PC-9 (cell line): ENCODE measurements around the gene SLC6A18. TPM values are rescaled to one million over a fixed set of nuclear protein-coding genes. Genes with fewer than 3 reads are reported as not detected.

ENCODE experiments used
- BruUV-seq: library from RNA; stranded (reverse); fragments of 400-500 nt; replicated peaks from 2 replicates; lab custom pipeline; 2021; lab: Mats Ljungman, UMichigan
- CTCF ChIA-PET: fragments of 300-600 bp; sonication (Branson Sonifier 250); formaldehyde crosslinking; loops from one replicate; lab custom pipeline; 2022; ENCODE audit warnings: antibody characterized with exemption; lab: Charles Lee
- POLR2A ChIA-PET: fragments of 300-600 bp; sonication (Branson Sonifier 250); formaldehyde crosslinking; loops from one replicate; lab custom pipeline; 2022; ENCODE audit warnings: antibody characterized with exemption; ENCODE audit not compliant: unreplicated experiment; lab: Charles Lee
- DNase-seq, 2 experiments: peaks; one replicate each; pipeline versions ENCODE4 v3.0.0 to v3.0.0-alpha.2; 2015 to 2022; ENCODE audit warnings: mixed read lengths in 1 of 2
- H2AFZ ChIP-seq: fragments of 200-600 bp; sonication (generic); 2 replicates; pipeline ENCODE4 v1.8.1; 2017; ENCODE audit warnings: antibody characterized with exemption
- H3F3A ChIP-seq: fragments of 200-600 bp; sonication (generic); 2 replicates; pipeline ENCODE4 v1.8.1; 2017; ENCODE audit warnings: antibody characterized with exemption, mild to moderate bottlenecking, low read depth; ENCODE audit not compliant: insufficient read depth
- H3K27ac ChIP-seq: fragments of 200-600 bp; sonication (generic); 2 replicates; pipeline ENCODE4 v1.6.1; 2016; ENCODE audit warnings: mixed run types
- H3K27me3 ChIP-seq: fragments of 200-600 bp; sonication (generic); 2 replicates; pipeline ENCODE4 v1.6.1; 2016; ENCODE audit warnings: low read depth, mixed run types; ENCODE audit not compliant: insufficient read depth
- H3K36me3 ChIP-seq: fragments of 200-600 bp; sonication (generic); 2 replicates; pipeline ENCODE4 v1.6.1; 2016; ENCODE audit warnings: low read depth, mixed run types
- H3K4me1 ChIP-seq: fragments of 200-600 bp; sonication (generic); replicated peaks from 2 replicates; pipeline ENCODE4 v1.6.1; 2016; ENCODE audit warnings: mixed run types; ENCODE audit not compliant: insufficient read depth
- H3K4me2 ChIP-seq: fragments of 200-600 bp; sonication (generic); 2 replicates; pipeline ENCODE4 v1.6.1; 2017; ENCODE audit warnings: mixed run types
- H3K4me3 ChIP-seq: fragments of 200-600 bp; sonication (generic); 2 replicates; pipeline ENCODE4 v1.6.1; 2016; ENCODE audit warnings: mixed run types
- H3K79me2 ChIP-seq: fragments of 200-600 bp; sonication (generic); 2 replicates; pipeline ENCODE4 v1.6.1; 2017; ENCODE audit warnings: low read depth, mixed run types
- H3K9me2 ChIP-seq: fragments of 200-600 bp; sonication (generic); 2 replicates; pipeline ENCODE4 v1.8.1; 2017; ENCODE audit warnings: mild to moderate bottlenecking; ENCODE audit not compliant: insufficient read depth
- H3K9me3 ChIP-seq: fragments of 200-600 bp; sonication (generic); 2 replicates; pipeline ENCODE4 v1.8.1; 2016; ENCODE audit warnings: low read depth; ENCODE audit not compliant: insufficient read depth
- H4K20me1 ChIP-seq: fragments of 200-600 bp; sonication (generic); 2 replicates; pipeline ENCODE4 v1.8.1; 2017; ENCODE audit not compliant: insufficient read depth
- CTCF ChIP-seq: fragments of 200-600 bp; sonication (generic); conservative IDR thresholded peaks from 2 replicates; pipeline ENCODE4 v1.6.1; 2017; ENCODE audit warnings: mixed run types, antibody characterized with exemption, mild to moderate bottlenecking, moderate library complexity
- EZH2 ChIP-seq: fragments of 200-600 bp; sonication (generic); IDR thresholded peaks from 2 replicates; pipeline ENCODE4 v1.8.0; 2017; ENCODE audit warnings: antibody characterized with exemption, low read depth
- intact Hi-C: fragments of 100-400 bp; cut with micrococcal nuclease; formaldehyde crosslinking; loops from one replicate; pipeline ENCODE4 v1.10.0; 2022; ENCODE audit not compliant: unreplicated experiment
- total RNA-seq: library from RNA; stranded (reverse); gene quantifications from 2 replicates; pipeline ENCODE4 v1.2.3, GENCODE V29; 2021

Gene SLC6A18
- total RNA-seq, 1 experiment from 2014 or later: not detected

GRCh38 chr5:1192971-1193590, 32.1 kb upstream of the SLC6A18 start:
- no peaks in the 10 kb centered on the region for H3F3A ChIP-seq
- intact Hi-C loops: no loop called here
- CTCF ChIA-PET: no interaction called here
- POLR2A ChIA-PET: no interaction called here
- TF ChIP-seq CTCF: no peak
- TF ChIP-seq EZH2: no peak
- H4K20me1 ChIP-seq: no peaks in the 10 kb centered on the region
- no peak overlapping the region for H3K27ac ChIP-seq
- DNase-seq: no peak
- no peaks in the 10 kb centered on the region for H3K36me3 ChIP-seq
- no peaks in the 10 kb centered on the region for H3K79me2 ChIP-seq
- no peak overlapping the region for H3K4me2 ChIP-seq
- no peak overlapping the region for H3K4me3 ChIP-seq
- BruUV-seq: no TSS peak
- no peaks in the 10 kb centered on the region for H3K9me2 ChIP-seq
- no peak overlapping the region for H2AFZ ChIP-seq
- H3K9me3 ChIP-seq: no peaks in the 10 kb centered on the region
- no peaks in the 10 kb centered on the region for H3K4me1 ChIP-seq
- H3K27me3 ChIP-seq: peaks cover 79% of the 10 kb centered on the region

GRCh38 chr5:1193591-1193985, 31.6 kb upstream of the SLC6A18 start:
- intact Hi-C loops: no loop called here
- H3K79me2 ChIP-seq: no peaks in the 10 kb centered on the region
- no peaks in the 10 kb centered on the region for H3K36me3 ChIP-seq
- H3K9me2 ChIP-seq: no peaks in the 10 kb centered on the region
- H3K4me2 ChIP-seq: no peak overlapping the region
- no peak overlapping the region for H3K4me3 ChIP-seq
- no peak overlapping the region for H3K27ac ChIP-seq
- no peak for TF ChIP-seq EZH2
- DNase-seq: no peak
- no peaks in the 10 kb centered on the region for H3K4me1 ChIP-seq
- ChIA-PET CTCF (no interaction called here), POLR2A (no interaction called here)
- no peaks in the 10 kb centered on the region for H4K20me1 ChIP-seq
- H3K9me3 ChIP-seq: no peaks in the 10 kb centered on the region
- H2AFZ ChIP-seq: no peak overlapping the region
- H3K27me3 ChIP-seq: peaks cover 79% of the 10 kb centered on the region
- no TSS peak for BruUV-seq
- no peaks in the 10 kb centered on the region for H3F3A ChIP-seq

- Histone ChIP-seq H3K4me1 (no peaks in the 10 kb centered on the region), H3K27me3 (peaks cover 79% of the 10 kb centered on the region), H3K9me2 (no peaks in the 10 kb centered on the region), H3K4me3 (no peak overlapping the region), H2AFZ (no peak overlapping the region), H3F3A (peaks cover 4% of the 10 kb centered on the region; the same call in 1 of the 2 replicates), H4K20me1 (no peaks in the 10 kb centered on the region), H3K9me3 (no peaks in the 10 kb centered on the region), H3K4me2 (no peak overlapping the region), H3K79me2 (no peaks in the 10 kb centered on the region), H3K27ac (no peak overlapping the region), H3K36me3 (no peaks in the 10 kb centered on the region)
- no peak for DNase-seq
- POLR2A ChIA-PET: no interaction called here
- intact Hi-C loops: no loop called here
- TF ChIP-seq EZH2 (no peak), CTCF (no peak)
- no TSS peak for BruUV-seq
- CTCF ChIA-PET: no interaction called here
These were observed 30.8 kb upstream of the SLC6A18 start for GRCh38 chr5:1194378-1194777.

- Histone ChIP-seq H3K79me2 (no peaks in the 10 kb centered on the region), H3K27me3 (peaks cover 79% of the 10 kb centered on the region), H3K36me3 (no peaks in the 10 kb centered on the region), H3K9me3 (no peaks in the 10 kb centered on the region), H3K27ac (no peak overlapping the region), H3K9me2 (no peaks in the 10 kb centered on the region), H2AFZ (no peak overlapping the region), H3K4me1 (no peaks in the 10 kb centered on the region), H4K20me1 (no peaks in the 10 kb centered on the region), H3K4me2 (no peak overlapping the region), H3K4me3 (no peak overlapping the region), H3F3A (peaks cover 4% of the 10 kb centered on the region; the same call in 1 of the 2 replicates)
- DNase-seq: no peak
- intact Hi-C loops: no loop called here
- TF ChIP-seq EZH2 (no peak), CTCF (no peak)
- POLR2A ChIA-PET: no interaction called here
- BruUV-seq: no TSS peak
- CTCF ChIA-PET: no interaction called here
These were observed 29.7 kb upstream of the SLC6A18 start for GRCh38 chr5:1195439-1195838.
